ENCODE measurements around the gene SLC2A13.

- TF ChIP-seq CTCF (IDR thresholded peaks at IDR 0.05) (no peak), POLR2A (IDR thresholded peaks at IDR 0.05) (no peak)
These were observed 139.2 kb downstream of the SLC2A13 start for GRCh38 chr12:39966721-39967120.

All from body of pancreas (tissue), 4 donors.